ENCODE data around the gene TANC1. TPM values are rescaled to one million over a fixed set of nuclear protein-coding genes. Genes with fewer than 3 reads are reported as not detected.

Gene TANC1
- total RNA-seq, 5 donors from 2014 or later (not counting 1 experiment from before 2014, with no cell fraction given) = 0.26 to 0.61 (median 0.50) TPM

DNA sequence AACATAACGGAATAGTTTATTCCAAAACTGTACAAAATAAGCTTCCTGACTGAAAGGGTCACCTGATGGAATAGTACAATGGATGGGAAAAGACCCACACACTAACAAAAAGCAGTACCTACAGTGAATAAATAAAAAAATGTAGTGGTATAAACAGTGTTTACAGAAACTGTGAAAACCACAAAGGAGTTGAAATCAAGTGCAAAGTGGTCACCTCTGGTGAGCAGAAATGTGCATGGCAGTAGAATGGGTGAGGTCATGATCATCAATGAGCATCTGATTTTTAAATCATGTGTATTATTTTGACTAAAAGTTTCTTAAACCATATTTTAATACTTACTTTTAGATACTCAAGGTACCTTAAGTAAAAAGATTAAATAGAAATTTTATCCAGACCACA is 306.7 kb downstream of the TANC1 start:
- no peak for ATAC-seq (replicated peaks in 1 of 4)
- Histone ChIP-seq H3K27me3 (replicated peaks in 1 of 2; ENCODE audit: control insufficient read depth in 2 of 2, extremely low read depth in 1 of 2, insufficient read depth in 2 of 2, low read length in 1 of 2) (no peaks in the 10 kb centered on the region), H3K9me3 (no peaks in the 10 kb centered on the region), H3K27ac (ENCODE audit: low read length) (no peak overlapping the region), H3K4me1 (ENCODE audit: control insufficient read depth in 1 of 2, extremely low read depth in 1 of 2, insufficient read depth in 2 of 2, low read length in 2 of 2) (no peaks in the 10 kb centered on the region), H3K36me3 (ENCODE audit: control insufficient read depth in 2 of 2, extremely low read depth in 1 of 2, insufficient read depth in 1 of 2, low read length in 1 of 2) (peaks cover 0 to 14% of the 10 kb centered on the region in 2 donors), H3K4me3 (ENCODE audit: control insufficient read depth in 1 of 2, extremely low read depth in 1 of 2, low read length in 1 of 2) (no peak overlapping the region)
- WGBS (ENCODE audit: insufficient coverage) = no CpG with 5 or more reads among the region's 1 CpG
- POLR2A ChIA-PET = no interaction called here
- DNase-seq = no peak
- H3K4me3 Mint-ChIP-seq = no peak overlapping the region
- no peak overlapping the region for H3K27ac Mint-ChIP-seq
- no peaks in the 10 kb centered on the region for H3K9me3 Mint-ChIP-seq
- peaks cover 0 to 9% (median 3%) of the 10 kb centered on the region in 3 donors for H3K4me1 Mint-ChIP-seq
- H3K36me3 Mint-ChIP-seq = peaks cover 51% of the 10 kb centered on the region
- H3K27me3 Mint-ChIP-seq = no peaks in the 10 kb centered on the region
- CTCF ChIA-PET = interaction anchor here in 1 of 2 donors (0.6 kb wide), 1 partner anchor 707 kb away, joined by 3 read pairs; no protein-coding TSS in a partner anchor

DNA sequence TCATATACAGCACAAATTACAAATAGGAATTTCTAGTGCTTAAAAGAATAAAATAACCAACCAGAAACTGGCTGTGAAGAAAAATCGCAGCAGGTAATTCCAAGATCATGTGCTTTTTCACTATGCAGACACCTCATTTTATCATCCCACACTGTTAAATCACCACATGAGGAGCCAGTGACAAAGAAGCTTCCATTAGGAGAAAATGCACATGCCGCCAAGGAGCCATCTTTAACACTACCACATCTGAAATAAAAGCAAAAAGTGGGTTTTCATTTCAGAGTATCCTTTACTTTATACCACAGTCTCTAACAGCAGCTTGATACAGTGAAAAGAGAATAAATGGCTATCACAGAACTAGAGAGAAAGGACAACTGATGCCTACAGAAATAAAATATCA is 311.3 kb downstream of the TANC1 start:
- POLR2A ChIA-PET = no interaction called here
- 100% methylated on average over 1 of the region's 2 CpGs for WGBS (ENCODE audit: insufficient coverage)
- no peak overlapping the region for H3K27ac ChIP-seq (ENCODE audit: low read length)
- H3K4me1 ChIP-seq (ENCODE audit: control insufficient read depth in 1 of 2, extremely low read depth in 1 of 2, insufficient read depth in 2 of 2, low read length in 2 of 2) = no peaks in the 10 kb centered on the region
- DNase-seq (no peak), ATAC-seq (replicated peaks in 1 of 4) (no peak)
- Mint-ChIP-seq H3K27ac (no peak overlapping the region), H3K4me3 (no peak overlapping the region), H3K36me3 (peaks cover 23% of the 10 kb centered on the region), H3K9me3 (no peaks in the 10 kb centered on the region), H3K27me3 (no peaks in the 10 kb centered on the region), H3K4me1 (peaks cover 0 to 8% (median 6%) of the 10 kb centered on the region in 3 donors)
- CTCF ChIA-PET = no interaction called here
- no peak overlapping the region for H3K4me3 ChIP-seq (ENCODE audit: control insufficient read depth in 1 of 2, extremely low read depth in 1 of 2, low read length in 1 of 2)
- no peaks in the 10 kb centered on the region for H3K9me3 ChIP-seq
- H3K27me3 ChIP-seq (replicated peaks in 1 of 2; ENCODE audit: control insufficient read depth in 2 of 2, extremely low read depth in 1 of 2, insufficient read depth in 2 of 2, low read length in 1 of 2) = no peaks in the 10 kb centered on the region
- H3K36me3 ChIP-seq (ENCODE audit: control insufficient read depth in 2 of 2, extremely low read depth in 1 of 2, insufficient read depth in 1 of 2, low read length in 1 of 2) = peaks cover 0 to 4% of the 10 kb centered on the region in 2 donors

DNA sequence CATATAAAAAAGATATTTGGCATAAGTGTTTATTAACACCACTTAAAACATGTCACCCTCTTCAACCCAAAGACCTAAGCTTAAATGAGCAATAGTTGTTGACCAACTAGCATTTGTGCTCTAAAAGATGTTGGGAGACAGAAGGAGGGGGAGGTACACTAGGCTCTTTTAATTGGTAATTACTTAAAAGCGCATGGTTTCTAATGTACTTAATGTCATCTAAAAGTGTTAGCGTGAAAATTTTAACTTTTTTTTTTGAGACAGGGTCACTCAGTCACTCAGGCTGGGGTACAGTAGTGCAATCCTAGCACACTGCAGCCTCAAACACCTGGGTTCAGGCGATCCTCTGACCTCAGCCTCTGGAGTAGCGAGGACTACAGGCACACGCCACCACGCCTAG is 312.6 kb downstream of the TANC1 start:
- H3K4me3 Mint-ChIP-seq = no peak overlapping the region
- ChIA-PET POLR2A (interaction anchor here in 1 of 2 donors (0.6 kb wide), 1 partner anchor 1895 kb away, joined by 3 read pairs; no protein-coding TSS in a partner anchor), CTCF (interaction anchor here in 1 of 2 donors (0.7 kb wide), 1 partner anchor 154 kb away, joined by 4 read pairs; no protein-coding TSS in a partner anchor)
- no peaks in the 10 kb centered on the region for H3K9me3 ChIP-seq
- H3K27ac ChIP-seq (ENCODE audit: low read length) = no peak overlapping the region
- peaks cover 0 to 4% of the 10 kb centered on the region in 2 donors for H3K36me3 ChIP-seq (ENCODE audit: control insufficient read depth in 2 of 2, extremely low read depth in 1 of 2, insufficient read depth in 1 of 2, low read length in 1 of 2)
- DNase-seq (no peak), ATAC-seq (replicated peaks in 1 of 4) (no peak)
- H3K9me3 Mint-ChIP-seq = no peaks in the 10 kb centered on the region
- no peak overlapping the region for H3K4me3 ChIP-seq (ENCODE audit: control insufficient read depth in 1 of 2, extremely low read depth in 1 of 2, low read length in 1 of 2)
- no peaks in the 10 kb centered on the region for H3K27me3 ChIP-seq (replicated peaks in 1 of 2; ENCODE audit: control insufficient read depth in 2 of 2, extremely low read depth in 1 of 2, insufficient read depth in 2 of 2, low read length in 1 of 2)
- peaks cover 17% of the 10 kb centered on the region for H3K36me3 Mint-ChIP-seq
- peaks cover 7 to 19% (median 9%) of the 10 kb centered on the region in 3 donors for H3K4me1 Mint-ChIP-seq
- H3K27ac Mint-ChIP-seq = no peak overlapping the region
- 100% methylated on average over 3 of the region's 6 CpGs for WGBS (ENCODE audit: insufficient coverage)
- H3K27me3 Mint-ChIP-seq = no peaks in the 10 kb centered on the region
- peaks cover 0 to 7% of the 10 kb centered on the region in 2 experiments for H3K4me1 ChIP-seq (ENCODE audit: control insufficient read depth in 1 of 2, extremely low read depth in 1 of 2, insufficient read depth in 2 of 2, low read length in 2 of 2)

Other genes starting within 250 kb of the TANC1 start
- gene DAPL1, start 173.3 kb upstream of the TANC1 start, total RNA-seq = not detected

Data from T-cell (primary cell).